ENCODE results near the gene SCN5A.

SCN5A gene

DNA sequence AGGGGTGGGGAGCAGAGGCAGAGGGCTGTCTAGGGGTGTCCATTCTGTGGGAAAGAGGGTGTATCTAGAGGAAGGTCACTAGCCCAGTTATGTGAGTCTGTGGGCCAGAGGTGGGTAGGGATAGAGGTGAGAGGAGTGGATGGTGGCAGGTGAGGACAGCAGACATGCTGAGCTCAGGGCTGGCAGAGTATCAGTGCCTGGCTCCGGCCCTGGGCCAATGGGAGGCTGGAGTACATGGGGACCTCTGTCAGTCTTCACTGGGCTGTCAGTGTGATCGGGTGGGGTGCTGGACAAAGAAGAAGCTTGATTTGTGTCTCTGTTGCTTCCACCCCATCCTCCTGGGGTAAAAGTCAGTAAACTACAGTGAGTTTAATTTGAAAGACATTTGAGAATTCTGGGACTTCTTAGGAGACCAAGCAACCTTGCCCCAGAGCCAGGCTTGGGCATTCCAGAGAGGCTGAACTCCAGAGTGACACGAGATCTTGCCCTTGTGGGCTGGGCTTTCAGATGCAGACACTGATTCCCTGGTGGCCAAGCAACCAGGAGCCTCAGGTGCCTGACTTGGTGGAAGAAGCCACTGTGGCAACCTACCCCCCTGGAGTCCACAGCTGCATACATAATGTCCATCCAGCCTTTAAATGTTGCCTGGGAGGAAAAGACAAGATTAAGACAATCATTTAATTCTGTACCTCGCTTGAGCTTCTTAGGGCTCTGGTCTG lies 92.7 kb downstream of the SCN5A start:
- TF ChIP-seq, protein P1, sequence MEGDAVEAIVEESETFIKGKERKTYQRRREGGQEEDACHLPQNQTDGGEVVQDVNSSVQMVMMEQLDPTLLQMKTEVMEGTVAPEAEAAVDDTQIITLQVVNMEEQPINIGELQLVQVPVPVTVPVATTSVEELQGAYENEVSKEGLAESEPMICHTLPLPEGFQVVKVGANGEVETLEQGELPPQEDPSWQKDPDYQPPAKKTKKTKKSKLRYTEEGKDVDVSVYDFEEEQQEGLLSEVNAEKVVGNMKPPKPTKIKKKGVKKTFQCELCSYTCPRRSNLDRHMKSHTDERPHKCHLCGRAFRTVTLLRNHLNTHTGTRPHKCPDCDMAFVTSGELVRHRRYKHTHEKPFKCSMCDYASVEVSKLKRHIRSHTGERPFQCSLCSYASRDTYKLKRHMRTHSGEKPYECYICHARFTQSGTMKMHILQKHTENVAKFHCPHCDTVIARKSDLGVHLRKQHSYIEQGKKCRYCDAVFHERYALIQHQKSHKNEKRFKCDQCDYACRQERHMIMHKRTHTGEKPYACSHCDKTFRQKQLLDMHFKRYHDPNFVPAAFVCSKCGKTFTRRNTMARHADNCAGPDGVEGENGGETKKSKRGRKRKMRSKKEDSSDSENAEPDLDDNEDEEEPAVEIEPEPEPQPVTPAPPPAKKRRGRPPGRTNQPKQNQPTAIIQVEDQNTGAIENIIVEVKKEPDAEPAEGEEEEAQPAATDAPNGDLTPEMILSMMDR (IDR thresholded peaks at IDR 0.05; ENCODE audit: borderline replicate concordance, insufficient read depth, low read depth, low read length) = no peak
- H3K4me3 ChIP-seq (ENCODE audit: low read depth, low read length) = no peak overlapping the region

DNA sequence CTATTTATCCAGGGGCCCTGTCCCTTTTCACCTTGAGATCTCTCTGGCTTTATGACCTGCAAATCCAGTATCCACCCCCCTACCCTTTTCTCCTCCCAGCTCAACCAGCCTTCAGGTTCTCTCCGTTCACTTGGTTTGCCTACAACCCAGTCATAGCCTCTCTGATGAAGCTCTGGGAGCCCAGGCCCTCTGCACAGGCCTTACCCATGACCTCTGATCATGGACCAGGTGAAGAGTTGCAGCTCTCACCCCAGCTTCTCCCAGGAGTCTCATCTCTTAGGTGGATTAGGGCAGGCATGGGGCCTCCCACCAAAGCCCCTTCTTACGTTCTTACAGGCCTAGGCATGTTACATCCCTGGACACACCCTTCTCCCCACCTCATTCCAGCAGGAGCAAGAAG lies 93.6 kb downstream of the SCN5A start:
- TF ChIP-seq, protein P1 (IDR thresholded peaks at IDR 0.05; ENCODE audit: borderline replicate concordance, insufficient read depth, low read depth, low read length) = no peak

DNA sequence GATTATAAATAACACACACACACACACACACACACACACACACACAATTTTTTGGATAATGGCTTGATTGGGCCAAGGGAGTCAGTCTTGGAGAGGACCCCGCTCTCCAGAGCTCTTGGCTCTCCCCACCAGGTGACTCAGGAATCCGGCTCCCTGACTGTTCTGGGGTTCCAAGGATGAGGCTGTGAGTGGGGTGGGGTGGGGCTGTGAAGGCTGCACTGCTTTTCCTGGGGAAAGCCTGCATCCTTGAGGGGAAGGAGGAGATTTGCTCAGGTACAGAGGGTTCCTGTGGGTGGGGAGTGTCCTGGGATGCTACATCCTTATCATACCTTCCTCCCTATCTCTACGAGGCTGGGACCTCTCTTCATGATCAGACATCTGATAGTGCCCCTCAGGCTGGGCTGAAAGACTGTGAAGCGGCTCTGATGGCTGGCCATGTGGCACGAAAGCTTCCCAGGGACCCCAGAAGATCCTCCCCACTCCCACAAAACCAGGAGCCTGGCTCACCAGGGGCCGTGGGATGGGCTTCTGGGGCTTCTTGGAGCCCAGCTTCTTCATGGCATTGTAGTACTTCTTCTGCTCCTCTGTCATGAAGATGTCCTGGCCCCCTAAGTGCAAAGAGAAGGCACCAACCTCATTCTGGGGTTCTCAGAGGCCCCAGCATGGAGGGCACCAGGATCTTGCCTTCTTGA lies 94.2 kb downstream of the SCN5A start:
- TF ChIP-seq, protein P1 (IDR thresholded peaks at IDR 0.05; ENCODE audit: borderline replicate concordance, insufficient read depth, low read depth, low read length) = no peak

More for the DNA sequence above, 93.6 kb downstream of the SCN5A start:
- H3K4me3 ChIP-seq (ENCODE audit: low read depth, low read length) = no peak overlapping the region

DNA sequence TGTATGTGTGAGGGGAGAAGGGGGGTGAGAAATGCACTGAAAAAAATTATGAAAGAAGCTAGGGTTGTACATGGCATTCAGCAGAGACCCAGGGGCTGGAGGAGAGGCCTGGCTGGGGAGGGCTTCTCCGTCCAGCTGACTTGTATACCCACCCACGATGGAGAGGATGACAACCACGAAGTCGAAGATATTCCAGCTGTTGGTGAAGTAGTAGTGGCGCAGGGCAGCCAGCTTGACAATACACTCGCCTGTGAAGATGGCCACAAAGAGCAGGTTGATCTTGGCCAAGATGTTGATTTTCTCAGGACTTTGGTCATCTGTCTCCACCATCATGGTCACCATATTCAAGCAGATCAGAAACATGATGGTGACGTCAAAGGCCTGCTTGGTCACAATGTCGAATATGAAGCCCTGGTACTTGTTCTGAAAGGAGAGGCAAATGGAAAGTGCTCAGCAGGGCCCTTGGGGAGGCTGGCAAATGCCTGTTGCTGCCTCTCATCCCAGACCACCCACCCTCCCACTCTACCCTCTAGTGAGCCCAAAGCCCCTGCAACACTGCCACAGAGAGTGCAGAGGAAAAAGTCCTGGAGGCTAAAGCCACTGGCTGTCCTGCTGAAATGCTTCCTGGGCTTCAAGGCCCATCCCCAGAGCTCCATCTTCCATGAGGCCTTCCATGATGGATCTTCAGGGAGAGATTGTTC lies 95.2 kb downstream of the SCN5A start:
- H3K4me3 ChIP-seq (ENCODE audit: low read depth, low read length) = no peak overlapping the region
- TF ChIP-seq, protein P1 (IDR thresholded peaks at IDR 0.05; ENCODE audit: borderline replicate concordance, insufficient read depth, low read depth, low read length) = no peak

More for the DNA sequence above, 94.2 kb downstream of the SCN5A start:
- no peak overlapping the region for H3K4me3 ChIP-seq (ENCODE audit: low read depth, low read length)

DNA sequence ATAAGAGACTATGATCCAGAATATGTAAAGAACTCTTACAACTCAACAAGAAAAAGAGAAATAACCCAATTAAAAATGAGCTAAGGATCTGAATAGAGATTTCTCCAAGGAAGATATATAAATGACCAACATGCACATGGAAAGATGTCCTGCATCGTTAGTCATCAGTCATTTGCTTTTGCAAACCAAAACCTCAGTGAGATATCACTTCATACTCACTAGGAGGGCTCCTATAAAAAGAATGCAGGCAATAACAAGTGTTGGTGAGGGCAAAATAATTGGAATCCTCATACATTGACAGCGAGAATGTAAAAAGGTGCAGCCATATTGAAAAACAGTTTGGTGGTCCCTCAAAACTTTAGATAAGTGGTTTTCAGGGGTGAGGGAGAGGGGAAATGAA lies 96.4 kb downstream of the SCN5A start:
- TF ChIP-seq, protein P1 (IDR thresholded peaks at IDR 0.05; ENCODE audit: borderline replicate concordance, insufficient read depth, low read depth, low read length) = no peak
- H3K4me3 ChIP-seq (ENCODE audit: low read depth, low read length) = no peak overlapping the region

DNA sequence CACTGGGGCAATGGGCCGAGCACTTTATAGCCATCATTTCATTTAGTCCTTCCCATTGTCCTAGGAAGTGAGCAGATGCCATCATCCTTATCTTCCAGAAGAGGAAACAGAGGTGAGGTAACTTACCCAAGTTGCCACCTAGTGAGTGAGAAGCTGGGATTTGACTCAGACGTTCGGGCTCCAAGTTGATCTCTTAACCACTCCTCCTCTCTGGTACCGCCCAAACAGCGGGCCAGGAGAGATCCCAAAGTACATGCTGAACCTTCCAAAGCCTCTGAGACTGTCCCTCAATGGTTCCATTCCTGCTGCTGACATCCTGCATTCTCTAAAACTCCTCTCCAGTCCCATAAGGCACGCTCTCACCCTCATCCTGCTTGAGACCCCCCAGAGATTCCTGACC lies 97.1 kb downstream of the SCN5A start:
- no peak overlapping the region for H3K4me3 ChIP-seq (ENCODE audit: low read depth, low read length)
- TF ChIP-seq, protein P1 (IDR thresholded peaks at IDR 0.05; ENCODE audit: borderline replicate concordance, insufficient read depth, low read depth, low read length) = no peak

All from GM12875 (cell line).